HG03095 (cell line): Measurements from ENCODE around the gene HAUS8.
"Not testable (repeated sequence)": the region's sequence is repeated elsewhere in the genome, so short reads cannot be mapped to it uniquely, and the experiment has no call there.

Experiments
- ATAC-seq: cut with Tn5 transposase; IDR thresholded peaks from one replicate; pipeline ENCODE4 v1.9.1; 2021; ENCODE audit warnings: moderate library complexity; ENCODE audit not compliant: unreplicated experiment

HAUS8 gene

GRCh38 chr19:17075035-17075863 is at the start of gene HAUS8, which contains the start of gene MYO9B:
HAUS8 (minus strand) TSS chr19:17075452; CDS start chr19:17075422, 30 bp downstream.
MYO9B (plus strand) TSS chr19:17075777; CDS start chr19:17101718, 25,941 bp downstream.
- ATAC-seq, result peak; percentile 61

GRCh38 chr19:17124025-17124424 is 48.8 kb upstream of the HAUS8 start:
- no peak for ATAC-seq

GRCh38 chr19:17123041-17123440 is 47.8 kb upstream of the HAUS8 start:
- no peak for ATAC-seq

- ATAC-seq, result no peak
These were observed 46.6 kb upstream of the HAUS8 start for GRCh38 chr19:17121736-17122293.

GRCh38 chr19:17118957-17119356 is 43.7 kb upstream of the HAUS8 start:
- no peak for ATAC-seq

- ATAC-seq, result no peak
These were observed 41.9 kb upstream of the HAUS8 start for GRCh38 chr19:17116996-17117702.

GRCh38 chr19:17114414-17114831 is 39.2 kb upstream of the HAUS8 start:
- no peak for ATAC-seq

- no peak for ATAC-seq
These were observed 38.0 kb upstream of the HAUS8 start for GRCh38 chr19:17113127-17113785.

GRCh38 chr19:17112700-17113099 is 37.4 kb upstream of the HAUS8 start:
- ATAC-seq, result no peak

- no peak for ATAC-seq
These were observed 37.0 kb upstream of the HAUS8 start for GRCh38 chr19:17112271-17112670.

- no peak for ATAC-seq
These were observed 36.5 kb upstream of the HAUS8 start for GRCh38 chr19:17111766-17112165.

- no peak for ATAC-seq
These were observed 35.3 kb upstream of the HAUS8 start for GRCh38 chr19:17110599-17110966.

- ATAC-seq, result no peak
These were observed 34.8 kb upstream of the HAUS8 start for GRCh38 chr19:17109962-17110598.

GRCh38 chr19:17109300-17109699 is 34.0 kb upstream of the HAUS8 start:
- ATAC-seq, result no peak

GRCh38 chr19:17108453-17108784 is 33.2 kb upstream of the HAUS8 start:
- no peak for ATAC-seq

GRCh38 chr19:17107546-17108452 is 32.5 kb upstream of the HAUS8 start:
- ATAC-seq, result no peak

- ATAC-seq, result not testable (repeated sequence)
These were observed 31.7 kb upstream of the HAUS8 start for GRCh38 chr19:17106964-17107363.

GRCh38 chr19:17105556-17105955 is 30.3 kb upstream of the HAUS8 start:
- no peak for ATAC-seq

GRCh38 chr19:17104679-17105078 is 29.4 kb upstream of the HAUS8 start:
- ATAC-seq, result no peak

- ATAC-seq, result no peak
These were observed 27.9 kb upstream of the HAUS8 start for GRCh38 chr19:17103177-17103576.
